Measurements from ENCODE around the gene ADGRD1.

The ADGRD1 gene

GRCh38 chr12:131076296-131076695, 122.6 kb downstream of the ADGRD1 start:
- no peak for DNase-seq

- DNase-seq: no peak
These were observed 123.4 kb downstream of the ADGRD1 start for GRCh38 chr12:131076791-131077747.

GRCh38 chr12:131077931-131078391, 124.3 kb downstream of the ADGRD1 start:
- DNase-seq: peak; percentile 24

- DNase-seq: peak; percentile 33
These were observed 128.8 kb downstream of the ADGRD1 start for GRCh38 chr12:131082290-131083194.

GRCh38 chr12:131084341-131085011, 130.8 kb downstream of the ADGRD1 start:
- DNase-seq: peak; percentile 41

- DNase-seq: peak; percentile 21
These were observed 131.6 kb downstream of the ADGRD1 start for GRCh38 chr12:131085125-131085815.

GRCh38 chr12:131085816-131086591, 132.3 kb downstream of the ADGRD1 start:
- peak; percentile 51 for DNase-seq

- peak; percentile 33 for DNase-seq
These were observed 133.7 kb downstream of the ADGRD1 start for GRCh38 chr12:131087302-131087818.

GRCh38 chr12:131087991-131088700, 134.4 kb downstream of the ADGRD1 start:
- peak; percentile 49 for DNase-seq

GRCh38 chr12:131088701-131089530, 135.2 kb downstream of the ADGRD1 start:
- peak; percentile 38 for DNase-seq

- peak; percentile 49 for DNase-seq
These were observed 136.0 kb downstream of the ADGRD1 start for GRCh38 chr12:131089531-131090273.

- DNase-seq: peak; percentile 47
These were observed 136.8 kb downstream of the ADGRD1 start for GRCh38 chr12:131090274-131091210.

- peak; percentile 9 for DNase-seq
These were observed 137.8 kb downstream of the ADGRD1 start for GRCh38 chr12:131091413-131091975.

GRCh38 chr12:131091976-131092691, 138.4 kb downstream of the ADGRD1 start:
- no peak for DNase-seq

- DNase-seq: no peak
These were observed 139.3 kb downstream of the ADGRD1 start for GRCh38 chr12:131092901-131093603.

GRCh38 chr12:131093604-131093955, 139.9 kb downstream of the ADGRD1 start:
- DNase-seq: no peak
